Fibroblast of lung (primary cell): Measurements from ENCODE around the gene NAA60. TPM values are rescaled to one million over a fixed set of nuclear protein-coding genes. Genes with fewer than 3 reads are reported as not detected.

Source experiments
- DNase-seq, 2 donors: peaks; one replicate each; pipeline versions ENCODE4 v3.0.0 to v3.0.0-alpha.2; 2010; ENCODE audit warnings: low read depth in 2 of 2
- H2AFZ ChIP-seq: 2 replicates; pipeline ENCODE4 v1.5.1; 2012; ENCODE audit warnings: low read length, control low read depth, inconsistent platforms
- H3K27ac ChIP-seq: 2 replicates; pipeline ENCODE4 v1.5.1; 2011; ENCODE audit warnings: low read length, control low read depth; ENCODE audit not compliant: insufficient read depth
- H3K27me3 ChIP-seq: 2 replicates; pipeline ENCODE4 v1.5.1; 2011; ENCODE audit warnings: mild to moderate bottlenecking, low read length; ENCODE audit not compliant: control insufficient read depth, insufficient read depth
- H3K36me3 ChIP-seq: 2 replicates; pipeline ENCODE4 v1.5.1; 2011; ENCODE audit warnings: low read length; ENCODE audit not compliant: control insufficient read depth, insufficient read depth
- H3K4me1 ChIP-seq: 2 replicates; pipeline ENCODE4 v1.5.1; 2011; ENCODE audit warnings: low read length; ENCODE audit not compliant: control insufficient read depth, insufficient read depth; ENCODE audit errors: extremely low read depth
- H3K4me2 ChIP-seq: 2 replicates; pipeline ENCODE4 v1.5.1; 2011; ENCODE audit warnings: low read length, control low read depth; ENCODE audit not compliant: insufficient read depth; ENCODE audit errors: extremely low read depth
- H3K4me3 ChIP-seq, 4 experiments: fragments of 200-600 bp in 1 of 4; sonication (generic) in 1 of 4; replicated peaks in 1 of 4; 2 replicates each; pipeline ENCODE4 v1.5.1; 2011 to 2016; ENCODE audit warnings: low read length in 4 of 4, low read depth in 3 of 4, mild to moderate bottlenecking in 3 of 4, control low read depth in 2 of 4, inconsistent platforms in 1 of 4, mixed read lengths in 1 of 4; ENCODE audit not compliant: insufficient read depth in 1 of 4; ENCODE audit errors: control extremely low read depth in 1 of 4
- H3K79me2 ChIP-seq: 2 replicates; pipeline ENCODE4 v1.5.1; 2012; ENCODE audit warnings: mild to moderate bottlenecking, low read length, inconsistent platforms; ENCODE audit not compliant: control insufficient read depth, insufficient read depth
- H3K9ac ChIP-seq: 2 replicates; pipeline ENCODE4 v1.5.1; 2011; ENCODE audit warnings: mild to moderate bottlenecking, low read length, control low read depth; ENCODE audit not compliant: insufficient read depth
- H3K9me3 ChIP-seq: 2 replicates; pipeline ENCODE4 v1.5.1; 2012; ENCODE audit warnings: low read depth, low read length; ENCODE audit not compliant: control insufficient read depth, insufficient read depth
- H4K20me1 ChIP-seq: 2 replicates; pipeline ENCODE4 v1.5.1; 2011; ENCODE audit warnings: low read length; ENCODE audit not compliant: control insufficient read depth, insufficient read depth; ENCODE audit errors: extremely low read depth
- CTCF ChIP-seq, 2 donors: IDR thresholded peaks in 1 of 2; conservative IDR thresholded peaks in 1 of 2; 1 replicate in 1 of 2; 2 replicates in 1 of 2; pipeline ENCODE4 v1.5.1; 2011 to 2012; ENCODE audit warnings: low read length in 2 of 2, control low read depth in 1 of 2, inconsistent platforms in 1 of 2, low read depth in 1 of 2, mild to moderate bottlenecking in 1 of 2
- EZH2 ChIP-seq: IDR thresholded peaks from 2 replicates; pipeline ENCODE4 v1.5.1; 2012; ENCODE audit warnings: low read length, control low read depth, mild to moderate bottlenecking; ENCODE audit errors: missing control alignments
- polyA plus RNA-seq, 2 donors: library from polyadenylated mRNA; depleted of rRNA in 1 of 2; stranded (reverse) in 1 of 2; unstranded in 1 of 2; fragments of >200 nt; gene quantifications; 2 replicates each; pipeline ENCODE4 v1.2.1, GENCODE V29; 2011 to 2012; ENCODE audit warnings: missing spikeins in 1 of 2
- total RNA-seq: library from RNA; depleted of rRNA; stranded (reverse); fragments of >200 nt; gene quantifications from 2 replicates; pipeline ENCODE4 v1.2.1, GENCODE V29; 2014

Gene NAA60
- total and polyA plus RNA-seq, 2 donors (not counting 1 experiment from before 2014, with no cell fraction given), result 12.6 to 33.6 TPM

GRCh38 chr16:3454093-3454492, 10.6 kb downstream of the NAA60 start:
- Histone ChIP-seq H2AFZ (no peak overlapping the region), H3K4me2 (no peak overlapping the region), H3K27me3 (no peaks in the 10 kb centered on the region), H3K36me3 (peaks cover 1% of the 10 kb centered on the region), H3K9me3 (no peaks in the 10 kb centered on the region), H3K4me3 (no peak overlapping the region), H3K4me1 (peaks cover 3% of the 10 kb centered on the region), H3K79me2 (peaks cover 9% of the 10 kb centered on the region), H3K9ac (no peak overlapping the region), H3K27ac (no peak overlapping the region), H4K20me1 (no peaks in the 10 kb centered on the region)
- DNase-seq, result no peak
- no peak for TF ChIP-seq CTCF (conservative IDR thresholded peaks at IDR 0.05 in 1 of 2, IDR thresholded peaks at IDR 0.05 in 1 of 2; ENCODE audit: low read depth in 1 of 2, low read length in 2 of 2)
- TF ChIP-seq EZH2, result no peak

- Histone ChIP-seq H3K9ac (no peak overlapping the region), H3K36me3 (peaks cover 1% of the 10 kb centered on the region), H3K4me1 (peaks cover 3% of the 10 kb centered on the region), H3K27ac (no peak overlapping the region), H3K9me3 (no peaks in the 10 kb centered on the region), H3K27me3 (no peaks in the 10 kb centered on the region), H4K20me1 (no peaks in the 10 kb centered on the region), H2AFZ (no peak overlapping the region), H3K4me2 (no peak overlapping the region), H3K4me3 (no peak overlapping the region), H3K79me2 (peaks cover 15% of the 10 kb centered on the region)
- TF ChIP-seq CTCF (conservative IDR thresholded peaks at IDR 0.05 in 1 of 2, IDR thresholded peaks at IDR 0.05 in 1 of 2; ENCODE audit: low read depth in 1 of 2, low read length in 2 of 2) (no peak), EZH2 (no peak)
- DNase-seq, result no peak
These were observed 11.2 kb downstream of the NAA60 start for GRCh38 chr16:3454631-3455147.

GRCh38 chr16:3457434-3458252, 14.2 kb downstream of the NAA60 start:
- peak overlapping the region; percentile 96 for H3K27ac ChIP-seq
- peaks cover 45% of the 10 kb centered on the region for H3K79me2 ChIP-seq
- H3K36me3 ChIP-seq, result no peaks in the 10 kb centered on the region
- H3K4me2 ChIP-seq, result peak overlapping the region; percentile 80
- peak overlapping the region; percentile 60 to 94 (median 80) for H3K4me3 ChIP-seq
- DNase-seq, result peak; percentile 86
- H3K4me1 ChIP-seq, result peaks cover 3% of the 10 kb centered on the region
- no peaks in the 10 kb centered on the region for H3K9me3 ChIP-seq
- no peak for TF ChIP-seq EZH2
- TF ChIP-seq CTCF (conservative IDR thresholded peaks at IDR 0.05 in 1 of 2, IDR thresholded peaks at IDR 0.05 in 1 of 2; ENCODE audit: low read depth in 1 of 2, low read length in 2 of 2), result peak; percentile 25 to 27
- peak overlapping the region; percentile 98 for H3K9ac ChIP-seq
- H2AFZ ChIP-seq, result peak overlapping the region; percentile 90
- H3K27me3 ChIP-seq, result no peaks in the 10 kb centered on the region
- no peaks in the 10 kb centered on the region for H4K20me1 ChIP-seq
